A673 (cell line): ENCODE data around the gene ST3GAL4. TPM values are rescaled to one million over a fixed set of nuclear protein-coding genes. Genes with fewer than 3 reads are reported as not detected.

Source experiments
- BruUV-seq: library from RNA; stranded (reverse); fragments of 400-500 nt; replicated peaks from 2 replicates; lab custom pipeline; 2021; lab: Mats Ljungman, UMichigan
- CTCF ChIA-PET: fragments of 300-600 bp; sonication (Branson Sonifier 250); formaldehyde crosslinking; loops from one replicate; lab custom pipeline; 2022; ENCODE audit warnings: antibody characterized with exemption; lab: Charles Lee
- POLR2A ChIA-PET: fragments of 300-600 bp; sonication (Branson Sonifier 250); formaldehyde crosslinking; loops from one replicate; lab custom pipeline; 2022; ENCODE audit warnings: antibody characterized with exemption; ENCODE audit not compliant: low non-redundant PET; lab: Charles Lee
- DNase-seq: peaks from one replicate; pipeline ENCODE4 v3.0.0-alpha.2; 2015; ENCODE audit warnings: low spot score
- H3K27ac ChIP-seq: fragments of 200-600 bp; sonication (generic); 2 replicates; pipeline ENCODE4 v1.5.1; 2016; ENCODE audit warnings: mixed run types, low read depth, mild to moderate bottlenecking, mixed read lengths, antibody characterized with exemption, low read length; ENCODE audit not compliant: poor library complexity, severe bottlenecking
- H3K27me3 ChIP-seq: fragments of 200-600 bp; sonication (generic); replicated peaks from 2 replicates; pipeline ENCODE4 v1.6.1; 2017; ENCODE audit warnings: mixed run types, low read depth, mild to moderate bottlenecking, mixed read lengths, antibody characterized with exemption, low read length; ENCODE audit not compliant: insufficient read depth, poor library complexity
- H3K36me3 ChIP-seq: fragments of 200-600 bp; sonication (generic); 2 replicates; pipeline ENCODE4 v1.6.1; 2016; ENCODE audit warnings: mixed run types, mild to moderate bottlenecking, mixed read lengths, antibody characterized with exemption, low read length; ENCODE audit not compliant: insufficient read depth, poor library complexity, severe bottlenecking
- H3K4me1 ChIP-seq: fragments of 200-600 bp; sonication (generic); 2 replicates; pipeline ENCODE4 v1.6.1; 2017; ENCODE audit warnings: mixed run types, mild to moderate bottlenecking, mixed read lengths, antibody characterized with exemption, low read length; ENCODE audit not compliant: insufficient read depth, poor library complexity, severe bottlenecking
- H3K4me3 ChIP-seq: fragments of 200-600 bp; sonication (generic); 2 replicates; pipeline ENCODE4 v1.5.1; 2016; ENCODE audit warnings: low read depth, mixed run types, mild to moderate bottlenecking, mixed read lengths, low read length; ENCODE audit not compliant: poor library complexity, severe bottlenecking
- H3K9me3 ChIP-seq: fragments of 200-600 bp; sonication (generic); 2 replicates; pipeline ENCODE4 v1.6.1; 2016; ENCODE audit warnings: mixed run types, low read depth, mild to moderate bottlenecking, mixed read lengths, antibody characterized with exemption, low read length; ENCODE audit not compliant: poor library complexity, severe bottlenecking
- CTCF ChIP-seq: fragments of 300-800, 200-600 bp; sonication (generic); conservative IDR thresholded peaks from 2 replicates; pipeline ENCODE4 v1.5.1; 2017; ENCODE audit warnings: low read depth, mild to moderate bottlenecking, antibody characterized with exemption, low read length, moderate library complexity, mixed read lengths
- EZH2 ChIP-seq: fragments of 200-600 bp; sonication (generic); IDR thresholded peaks from 2 replicates; pipeline ENCODE4 v1.6.1; 2017; ENCODE audit warnings: borderline replicate concordance, low read depth, mild to moderate bottlenecking, mixed read lengths, antibody characterized with exemption, low read length; ENCODE audit not compliant: poor library complexity, severe bottlenecking
- intact Hi-C: fragments of 100-400 bp; cut with micrococcal nuclease; formaldehyde crosslinking; loops from one replicate; pipeline ENCODE4 v1.10.0; 2022; ENCODE audit not compliant: unreplicated experiment
- total RNA-seq: library from RNA; stranded (reverse); gene quantifications from 2 replicates; pipeline ENCODE4 v1.2.3, GENCODE V29; 2021

The ST3GAL4 gene
- total RNA-seq, 1 experiment from 2014 or later: 29.9 TPM

- ChIA-PET CTCF (interaction anchor here (0.6 kb wide), 1 partner anchor 82 kb away, joined by 4 read pairs; no protein-coding TSS in a partner anchor), POLR2A (no interaction called here)
- no peaks in the 10 kb centered on the region for H3K27me3 ChIP-seq
- no peak overlapping the region for H3K4me3 ChIP-seq
- intact Hi-C loops: no loop called here
- no peaks in the 10 kb centered on the region for H3K9me3 ChIP-seq
- H3K4me1 ChIP-seq: no peaks in the 10 kb centered on the region
- H3K36me3 ChIP-seq: no peaks in the 10 kb centered on the region
- TF ChIP-seq EZH2: no peak
- TF ChIP-seq CTCF: no peak
- DNase-seq: peak; percentile 21
- BruUV-seq: no TSS peak
- H3K27ac ChIP-seq: no peak overlapping the region
Observed at GRCh38 chr11:126391970-126392632, 36.6 kb downstream of the ST3GAL4 start.

GRCh38 chr11:126392633-126393013 lies 37.1 kb downstream of the ST3GAL4 start:
- no peak overlapping the region for H3K4me3 ChIP-seq
- ChIA-PET CTCF (no interaction called here), POLR2A (no interaction called here)
- no peaks in the 10 kb centered on the region for H3K36me3 ChIP-seq
- no peak overlapping the region for H3K27ac ChIP-seq
- no peaks in the 10 kb centered on the region for H3K4me1 ChIP-seq
- H3K9me3 ChIP-seq: no peaks in the 10 kb centered on the region
- intact Hi-C loops: no loop called here
- BruUV-seq: no TSS peak
- TF ChIP-seq CTCF: no peak
- TF ChIP-seq EZH2: no peak
- H3K27me3 ChIP-seq: no peaks in the 10 kb centered on the region
- DNase-seq: peak; percentile 25

- Histone ChIP-seq H3K4me3 (no peak overlapping the region), H3K36me3 (no peaks in the 10 kb centered on the region), H3K4me1 (no peaks in the 10 kb centered on the region), H3K27ac (no peak overlapping the region), H3K27me3 (no peaks in the 10 kb centered on the region), H3K9me3 (no peaks in the 10 kb centered on the region)
- intact Hi-C loops: no loop called here
- CTCF ChIA-PET: no interaction called here
- no peak for DNase-seq
- BruUV-seq: no TSS peak
- TF ChIP-seq EZH2: no peak
- no peak for TF ChIP-seq CTCF
- POLR2A ChIA-PET: no interaction called here
Observed at GRCh38 chr11:126393143-126393542, 37.7 kb downstream of the ST3GAL4 start.
